HepG2 (cell line): ENCODE measurements around the gene MAP1LC3A. TPM values are rescaled to one million over a fixed set of nuclear protein-coding genes. Genes with fewer than 3 reads are reported as not detected.
A peak's percentile ranks its signal among the peaks of the same experiment; 100 is the strongest.

Experiments
- CC2D1A ChIP-seq: sonication (generic); formaldehyde crosslinking; IDR thresholded peaks from 2 replicates; pipeline ENCODE4 v1.8.1; 2023; ENCODE audit warnings: mild to moderate bottlenecking, missing genetic modification reagents
- CEBPB ChIP-seq: IDR thresholded peaks from 2 replicates; pipeline ENCODE4 v1.6.1; 2011; ENCODE audit warnings: low read depth, low read length, improper control_type of control experiment, borderline replicate concordance
- ELF3 ChIP-seq: IDR thresholded peaks from 2 replicates; pipeline ENCODE4 v1.6.1; 2016; ENCODE audit warnings: missing genetic modification reagents, missing compliant biosample characterization
- MXI1 ChIP-seq: IDR thresholded peaks from 3 replicates; pipeline ENCODE4 v1.6.1; 2012; ENCODE audit warnings: low read depth, low read length, inconsistent platforms, borderline replicate concordance
- NCOA1 ChIP-seq: sonication (generic); formaldehyde crosslinking; IDR thresholded peaks from 2 replicates; pipeline ENCODE4 v1.9.0; 2021; ENCODE audit warnings: missing genetic modification reagents
- RARG ChIP-seq: sonication (generic); formaldehyde crosslinking; IDR thresholded peaks from 2 replicates; pipeline ENCODE4 v1.4.0; 2020; ENCODE audit warnings: low read depth, mild to moderate bottlenecking, missing genetic modification reagents
- RXRA ChIP-seq: sonication (generic); formaldehyde crosslinking; IDR thresholded peaks from 2 replicates; pipeline ENCODE4 v1.5.1; 2020; ENCODE audit warnings: missing genetic modification reagents
- TCF12 ChIP-seq, 2 experiments: fragments of 450-650 bp in 1 of 2; sonication (generic) in 1 of 2; formaldehyde crosslinking in 1 of 2; IDR thresholded peaks; 2 replicates each; pipeline versions ENCODE4 v1.6.1 to v1.8.0; 2017 to 2022; ENCODE audit warnings: antibody characterized with exemption in 1 of 2, mild to moderate bottlenecking in 1 of 2, missing genetic modification reagents in 1 of 2, moderate library complexity in 1 of 2
- WIZ ChIP-seq: sonication (generic); formaldehyde crosslinking; IDR thresholded peaks from 2 replicates; pipeline ENCODE4 v1.5.1; 2020; ENCODE audit warnings: mild to moderate bottlenecking, missing genetic modification reagents
- ZBTB38 ChIP-seq: sonication (generic); formaldehyde crosslinking; IDR thresholded peaks from 2 replicates; pipeline ENCODE4 v1.5.1; 2020; ENCODE audit warnings: mild to moderate bottlenecking, missing genetic modification reagents
- ZNF615 ChIP-seq: sonication (generic); formaldehyde crosslinking; IDR thresholded peaks from 2 replicates; pipeline ENCODE4 v1.5.0; 2020; ENCODE audit warnings: mild to moderate bottlenecking, missing genetic modification reagents, borderline replicate concordance
- ZNF768 ChIP-seq: sonication (generic); formaldehyde crosslinking; IDR thresholded peaks from 2 replicates; pipeline ENCODE4 v1.4.0; 2020; ENCODE audit warnings: missing genetic modification reagents
- polyA plus RNA-seq, 8 experiments: library from polyadenylated mRNA; depleted of rRNA in 3 of 8; stranded (reverse) in 7 of 8; unstranded in 1 of 8; fragments of >200 nt; fragmentation: Illumina TruSeq in 4 of 8; extraction: Trizol in 4 of 8; gene quantifications; 2 replicates each; pipeline versions ENCODE4 v1.2.1 to v1.2.3, GENCODE V29; 2011 to 2016; ENCODE audit warnings: low read depth in 4 of 8, missing spikeins in 1 of 8, mixed read lengths in 1 of 8; ENCODE audit not compliant: insufficient read depth in 1 of 8
- total RNA-seq, 5 experiments: library from RNA; depleted of rRNA; stranded (reverse); fragments of >200 nt; fragmentation: Illumina TruSeq; extraction: Trizol; gene quantifications; 2 replicates each; pipeline ENCODE4 v1.2.3, GENCODE V29; 2016; ENCODE audit warnings: low read depth in 1 of 5
- TF ChIP-seq, protein P1 (sequence below): IDR thresholded peaks from 2 replicates; pipeline ENCODE4 v1.6.1; 2018; ENCODE audit warnings: missing genetic modification reagents, mild to moderate bottlenecking, missing compliant biosample characterization
- TF ChIP-seq, protein P2 (sequence below): sonication (generic); formaldehyde crosslinking; IDR thresholded peaks from one replicate; pipeline ENCODE4 v1.5.1; 2020; ENCODE audit warnings: mild to moderate bottlenecking, missing genetic modification reagents; ENCODE audit errors: not compliant biosample characterization
- TF ChIP-seq, protein P3 (sequence below): sonication (generic); formaldehyde crosslinking; IDR thresholded peaks from 2 replicates; pipeline ENCODE4 v1.4.0; 2020; ENCODE audit warnings: missing genetic modification reagents, borderline replicate concordance
- TF ChIP-seq, protein P4 (sequence below): sonication (generic); formaldehyde crosslinking; IDR thresholded peaks from 2 replicates; pipeline ENCODE4 v1.5.0; 2020; ENCODE audit warnings: mild to moderate bottlenecking, missing genetic modification reagents

The MAP1LC3A gene
- total and polyA plus RNA-seq, 2 of the 13 experiments (the other 11 are each of a cell fraction or from before 2014, with no cell fraction given) = not detected

DNA sequence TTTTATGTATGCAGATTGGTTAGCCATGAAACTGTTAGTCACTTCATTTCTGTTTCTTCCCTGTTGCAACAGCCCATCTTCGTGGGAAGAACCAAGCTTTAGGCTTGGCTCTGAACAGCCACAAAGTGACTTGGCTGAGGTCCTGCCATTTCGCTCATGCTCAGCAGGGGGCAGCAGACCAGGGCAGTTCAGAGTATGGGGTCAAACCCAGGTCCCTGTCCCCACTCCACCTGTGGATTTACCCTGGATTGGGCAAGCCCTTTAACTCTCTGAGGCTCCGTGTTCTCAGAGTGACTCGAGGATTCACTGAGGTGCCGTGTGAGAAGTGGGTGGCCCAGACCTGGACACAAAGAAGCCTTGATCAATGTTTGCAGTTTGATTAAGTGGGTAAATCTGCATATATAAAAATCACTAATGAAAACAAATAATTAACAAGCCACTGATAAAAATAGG lies 19.8 kb upstream of the MAP1LC3A start (continued):
- TF ChIP-seq, protein P1, sequence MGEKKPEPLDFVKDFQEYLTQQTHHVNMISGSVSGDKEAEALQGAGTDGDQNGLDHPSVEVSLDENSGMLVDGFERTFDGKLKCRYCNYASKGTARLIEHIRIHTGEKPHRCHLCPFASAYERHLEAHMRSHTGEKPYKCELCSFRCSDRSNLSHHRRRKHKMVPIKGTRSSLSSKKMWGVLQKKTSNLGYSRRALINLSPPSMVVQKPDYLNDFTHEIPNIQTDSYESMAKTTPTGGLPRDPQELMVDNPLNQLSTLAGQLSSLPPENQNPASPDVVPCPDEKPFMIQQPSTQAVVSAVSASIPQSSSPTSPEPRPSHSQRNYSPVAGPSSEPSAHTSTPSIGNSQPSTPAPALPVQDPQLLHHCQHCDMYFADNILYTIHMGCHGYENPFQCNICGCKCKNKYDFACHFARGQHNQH (CRISPR knock-in tag) = no peak
- TF ChIP-seq NCOA1 = no peak
- TF ChIP-seq, protein P2, sequence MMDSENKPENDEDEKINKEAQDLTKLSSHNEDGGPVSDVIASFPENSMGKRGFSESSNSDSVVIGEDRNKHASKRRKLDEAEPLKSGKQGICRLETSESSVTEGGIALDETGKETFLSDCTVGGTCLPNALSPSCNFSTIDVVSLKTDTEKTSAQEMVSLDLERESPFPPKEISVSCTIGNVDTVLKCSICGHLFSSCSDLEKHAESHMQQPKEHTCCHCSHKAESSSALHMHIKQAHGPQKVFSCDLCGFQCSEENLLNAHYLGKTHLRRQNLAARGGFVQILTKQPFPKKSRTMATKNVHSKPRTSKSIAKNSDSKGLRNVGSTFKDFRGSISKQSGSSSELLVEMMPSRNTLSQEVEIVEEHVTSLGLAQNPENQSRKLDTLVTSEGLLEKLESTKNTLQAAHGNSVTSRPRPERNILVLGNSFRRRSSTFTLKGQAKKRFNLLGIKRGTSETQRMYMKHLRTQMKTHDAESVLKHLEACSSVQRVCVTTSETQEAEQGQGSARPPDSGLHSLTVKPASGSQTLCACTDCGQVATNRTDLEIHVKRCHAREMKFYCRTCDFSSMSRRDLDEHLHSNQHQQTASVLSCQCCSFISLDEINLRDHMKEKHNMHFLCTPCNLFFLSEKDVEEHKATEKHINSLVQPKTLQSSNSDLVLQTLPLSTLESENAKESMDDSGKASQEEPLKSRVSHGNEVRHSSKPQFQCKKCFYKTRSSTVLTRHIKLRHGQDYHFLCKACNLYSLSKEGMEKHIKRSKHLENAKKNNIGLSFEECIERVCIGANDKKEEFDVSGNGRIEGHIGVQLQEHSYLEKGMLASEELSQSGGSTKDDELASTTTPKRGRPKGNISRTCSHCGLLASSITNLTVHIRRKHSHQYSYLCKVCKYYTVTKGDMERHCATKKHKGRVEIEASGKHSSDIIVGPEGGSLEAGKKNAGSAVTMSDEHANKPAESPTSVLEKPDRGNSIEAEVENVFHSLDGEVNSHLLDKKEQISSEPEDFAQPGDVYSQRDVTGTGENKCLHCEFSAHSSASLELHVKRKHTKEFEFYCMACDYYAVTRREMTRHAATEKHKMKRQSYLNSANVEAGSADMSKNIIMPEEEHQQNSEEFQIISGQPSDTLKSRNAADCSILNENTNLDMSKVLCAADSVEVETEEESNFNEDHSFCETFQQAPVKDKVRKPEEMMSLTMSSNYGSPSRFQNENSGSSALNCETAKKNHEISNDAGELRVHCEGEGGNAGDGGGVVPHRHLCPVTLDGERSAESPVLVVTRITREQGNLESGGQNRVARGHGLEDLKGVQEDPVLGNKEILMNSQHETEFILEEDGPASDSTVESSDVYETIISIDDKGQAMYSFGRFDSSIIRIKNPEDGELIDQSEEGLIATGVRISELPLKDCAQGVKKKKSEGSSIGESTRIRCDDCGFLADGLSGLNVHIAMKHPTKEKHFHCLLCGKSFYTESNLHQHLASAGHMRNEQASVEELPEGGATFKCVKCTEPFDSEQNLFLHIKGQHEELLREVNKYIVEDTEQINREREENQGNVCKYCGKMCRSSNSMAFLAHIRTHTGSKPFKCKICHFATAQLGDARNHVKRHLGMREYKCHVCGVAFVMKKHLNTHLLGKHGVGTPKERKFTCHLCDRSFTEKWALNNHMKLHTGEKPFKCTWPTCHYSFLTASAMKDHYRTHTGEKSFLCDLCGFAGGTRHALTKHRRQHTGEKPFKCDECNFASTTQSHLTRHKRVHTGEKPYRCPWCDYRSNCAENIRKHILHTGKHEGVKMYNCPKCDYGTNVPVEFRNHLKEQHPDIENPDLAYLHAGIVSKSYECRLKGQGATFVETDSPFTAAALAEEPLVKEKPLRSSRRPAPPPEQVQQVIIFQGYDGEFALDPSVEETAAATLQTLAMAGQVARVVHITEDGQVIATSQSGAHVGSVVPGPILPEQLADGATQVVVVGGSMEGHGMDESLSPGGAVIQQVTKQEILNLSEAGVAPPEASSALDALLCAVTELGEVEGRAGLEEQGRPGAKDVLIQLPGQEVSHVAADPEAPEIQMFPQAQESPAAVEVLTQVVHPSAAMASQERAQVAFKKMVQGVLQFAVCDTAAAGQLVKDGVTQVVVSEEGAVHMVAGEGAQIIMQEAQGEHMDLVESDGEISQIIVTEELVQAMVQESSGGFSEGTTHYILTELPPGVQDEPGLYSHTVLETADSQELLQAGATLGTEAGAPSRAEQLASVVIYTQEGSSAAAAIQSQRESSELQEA (CRISPR knock-in tag) = peak; percentile 70
- TF ChIP-seq, protein P3, sequence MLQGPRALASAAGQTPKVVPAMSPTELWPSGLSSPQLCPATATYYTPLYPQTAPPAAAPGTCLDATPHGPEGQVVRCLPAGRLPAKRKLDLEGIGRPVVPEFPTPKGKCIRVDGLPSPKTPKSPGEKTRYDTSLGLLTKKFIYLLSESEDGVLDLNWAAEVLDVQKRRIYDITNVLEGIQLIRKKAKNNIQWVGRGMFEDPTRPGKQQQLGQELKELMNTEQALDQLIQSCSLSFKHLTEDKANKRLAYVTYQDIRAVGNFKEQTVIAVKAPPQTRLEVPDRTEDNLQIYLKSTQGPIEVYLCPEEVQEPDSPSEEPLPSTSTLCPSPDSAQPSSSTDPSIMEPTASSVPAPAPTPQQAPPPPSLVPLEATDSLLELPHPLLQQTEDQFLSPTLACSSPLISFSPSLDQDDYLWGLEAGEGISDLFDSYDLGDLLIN (CRISPR knock-in tag) = no peak
- no peak for TF ChIP-seq WIZ (CRISPR knock-in tag)
- no peak for TF ChIP-seq RARG (CRISPR knock-in tag)
- no peak for TF ChIP-seq ZNF768 (CRISPR knock-in tag)
- TF ChIP-seq ZBTB38 (CRISPR knock-in tag) = 0 out of 2 replicates have a peak, but pooled peaks have one; percentile 48
- TF ChIP-seq RXRA (CRISPR knock-in tag) = peak; percentile 99
- no peak for TF ChIP-seq ELF3 (CRISPR knock-in tag)
- TF ChIP-seq ZNF615 (CRISPR knock-in tag) = no peak
- TF ChIP-seq TCF12 (IDR thresholded peaks at IDR 0.05) = no peak
- TF ChIP-seq TCF12 (CRISPR knock-in tag; IDR thresholded peaks at IDR 0.05) = no peak
- TF ChIP-seq CC2D1A (CRISPR knock-in tag) = no peak
- TF ChIP-seq, protein P4, sequence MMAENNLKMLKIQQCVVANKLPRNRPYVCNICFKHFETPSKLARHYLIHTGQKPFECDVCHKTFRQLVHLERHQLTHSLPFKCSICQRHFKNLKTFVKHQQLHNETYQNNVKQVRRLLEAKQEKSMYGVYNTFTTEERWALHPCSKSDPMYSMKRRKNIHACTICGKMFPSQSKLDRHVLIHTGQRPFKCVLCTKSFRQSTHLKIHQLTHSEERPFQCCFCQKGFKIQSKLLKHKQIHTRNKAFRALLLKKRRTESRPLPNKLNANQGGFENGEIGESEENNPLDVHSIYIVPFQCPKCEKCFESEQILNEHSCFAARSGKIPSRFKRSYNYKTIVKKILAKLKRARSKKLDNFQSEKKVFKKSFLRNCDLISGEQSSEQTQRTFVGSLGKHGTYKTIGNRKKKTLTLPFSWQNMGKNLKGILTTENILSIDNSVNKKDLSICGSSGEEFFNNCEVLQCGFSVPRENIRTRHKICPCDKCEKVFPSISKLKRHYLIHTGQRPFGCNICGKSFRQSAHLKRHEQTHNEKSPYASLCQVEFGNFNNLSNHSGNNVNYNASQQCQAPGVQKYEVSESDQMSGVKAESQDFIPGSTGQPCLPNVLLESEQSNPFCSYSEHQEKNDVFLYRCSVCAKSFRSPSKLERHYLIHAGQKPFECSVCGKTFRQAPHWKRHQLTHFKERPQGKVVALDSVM (CRISPR knock-in tag) = no peak
- peak; percentile 64; the same call in 1 of the 2 replicates for TF ChIP-seq CEBPB
- no peak for TF ChIP-seq MXI1
